K562 (cell line): Measurements from ENCODE around the gene RPS17. TPM values are rescaled to one million over a fixed set of nuclear protein-coding genes. Genes with fewer than 3 reads are reported as not detected.

ENCODE experiments used
- CEBPB ChIP-seq: fragments of 450-650 bp; IDR thresholded peaks from 2 replicates; pipeline ENCODE4 v1.6.1; 2016; ENCODE audit warnings: missing genetic modification characterization, missing compliant biosample characterization
- PTTG1 ChIP-seq: fragments of 450-650 bp; IDR thresholded peaks from 2 replicates; pipeline ENCODE4 v1.6.1; 2016; ENCODE audit warnings: low read depth, mild to moderate bottlenecking, missing genetic modification characterization, missing compliant biosample characterization
- TEAD1 ChIP-seq, 2 experiments: fragments of 450-650 bp in 1 of 2; sonication (generic) in 1 of 2; formaldehyde crosslinking; IDR thresholded peaks; 2 replicates each; pipeline versions ENCODE4 v1.4.0 to v1.8.0; 2020 to 2022; ENCODE audit warnings: mild to moderate bottlenecking in 2 of 2, missing genetic modification reagents in 1 of 2
- polyA plus RNA-seq, 8 experiments: library from polyadenylated mRNA; depleted of rRNA in 4 of 8; stranded (reverse) in 5 of 8; unstranded in 3 of 8; fragments of >200 nt; fragmentation: Nextera tagmentation in 2 of 8; fragmentation: Illumina TruSeq in 1 of 8; extraction: Ambion mirVana in 2 of 8; extraction: Trizol in 1 of 8; gene quantifications; 2 replicates each; pipeline versions ENCODE4 v1.2.1 to v1.2.3, GENCODE V29; 2011 to 2014; ENCODE audit warnings: inconsistent platforms in 1 of 8, missing spikeins in 1 of 8
- total RNA-seq, 7 experiments: library from RNA; depleted of rRNA in 6 of 7; stranded (reverse); fragments of >200 nt in 6 of 7; fragmentation: Illumina TruSeq in 2 of 7; extraction: Trizol in 2 of 7; gene quantifications; 2 replicates each; pipeline versions ENCODE4 v1.2.1 to v1.2.3, GENCODE V29; 2011 to 2021; ENCODE audit warnings: low replicate concordance in 1 of 7
- TF ChIP-seq, protein P1 (sequence below), 2 experiments: fragments of 450-650 bp in 1 of 2; sonication (generic) in 1 of 2; formaldehyde crosslinking in 1 of 2; IDR thresholded peaks in 1 of 2; conservative IDR thresholded peaks in 1 of 2; 2 replicates each; pipeline versions ENCODE4 v1.6.1 to v1.8.1; 2016 to 2023; ENCODE audit warnings: mild to moderate bottlenecking in 2 of 2, moderate library complexity in 2 of 2, inconsistent platforms in 1 of 2, missing genetic modification reagents in 1 of 2
- TF ChIP-seq, protein P2 (sequence below), 2 experiments: fragments of 450-650 bp; formaldehyde crosslinking in 1 of 2; IDR thresholded peaks; 2 replicates each; pipeline versions ENCODE4 v1.4.0 to v1.6.1; 2014 to 2020; ENCODE audit warnings: mild to moderate bottlenecking in 2 of 2, borderline replicate concordance in 1 of 2, low read depth in 1 of 2

RPS17 gene
- total and polyA plus RNA-seq, 9 of the 15 experiments (the other 6 are each of a cell fraction or from before 2014, with no cell fraction given) = 1,988 to 6,515 (median 5,229) TPM

DNA sequence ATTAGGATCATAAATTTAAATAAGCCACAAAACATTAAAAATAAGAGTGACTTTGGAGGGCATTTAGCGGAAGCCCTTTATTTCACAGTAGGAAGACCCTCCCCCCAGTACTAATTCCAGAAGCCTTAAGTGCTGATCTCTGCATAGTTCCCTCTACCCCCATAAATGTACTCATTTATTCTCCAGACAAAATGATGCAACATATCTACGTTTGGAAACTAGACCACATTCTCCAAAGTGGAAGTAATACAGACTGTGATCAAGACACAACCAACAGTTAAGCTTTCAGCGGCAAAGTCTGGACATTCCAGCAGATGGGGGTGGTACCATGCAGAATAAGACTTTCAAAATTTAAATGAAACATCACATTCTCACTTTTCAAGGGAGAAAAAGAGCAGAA, 44.8 kb upstream of the RPS17 start (continued):
- TF ChIP-seq, protein P1, sequence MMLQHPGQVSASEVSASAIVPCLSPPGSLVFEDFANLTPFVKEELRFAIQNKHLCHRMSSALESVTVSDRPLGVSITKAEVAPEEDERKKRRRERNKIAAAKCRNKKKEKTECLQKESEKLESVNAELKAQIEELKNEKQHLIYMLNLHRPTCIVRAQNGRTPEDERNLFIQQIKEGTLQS (IDR thresholded peaks at IDR 0.05) = peak; percentile 81
- TF ChIP-seq, protein P1 (CRISPR knock-in tag; conservative IDR thresholded peaks at IDR 0.05) = no peak
- TF ChIP-seq, protein P2, sequence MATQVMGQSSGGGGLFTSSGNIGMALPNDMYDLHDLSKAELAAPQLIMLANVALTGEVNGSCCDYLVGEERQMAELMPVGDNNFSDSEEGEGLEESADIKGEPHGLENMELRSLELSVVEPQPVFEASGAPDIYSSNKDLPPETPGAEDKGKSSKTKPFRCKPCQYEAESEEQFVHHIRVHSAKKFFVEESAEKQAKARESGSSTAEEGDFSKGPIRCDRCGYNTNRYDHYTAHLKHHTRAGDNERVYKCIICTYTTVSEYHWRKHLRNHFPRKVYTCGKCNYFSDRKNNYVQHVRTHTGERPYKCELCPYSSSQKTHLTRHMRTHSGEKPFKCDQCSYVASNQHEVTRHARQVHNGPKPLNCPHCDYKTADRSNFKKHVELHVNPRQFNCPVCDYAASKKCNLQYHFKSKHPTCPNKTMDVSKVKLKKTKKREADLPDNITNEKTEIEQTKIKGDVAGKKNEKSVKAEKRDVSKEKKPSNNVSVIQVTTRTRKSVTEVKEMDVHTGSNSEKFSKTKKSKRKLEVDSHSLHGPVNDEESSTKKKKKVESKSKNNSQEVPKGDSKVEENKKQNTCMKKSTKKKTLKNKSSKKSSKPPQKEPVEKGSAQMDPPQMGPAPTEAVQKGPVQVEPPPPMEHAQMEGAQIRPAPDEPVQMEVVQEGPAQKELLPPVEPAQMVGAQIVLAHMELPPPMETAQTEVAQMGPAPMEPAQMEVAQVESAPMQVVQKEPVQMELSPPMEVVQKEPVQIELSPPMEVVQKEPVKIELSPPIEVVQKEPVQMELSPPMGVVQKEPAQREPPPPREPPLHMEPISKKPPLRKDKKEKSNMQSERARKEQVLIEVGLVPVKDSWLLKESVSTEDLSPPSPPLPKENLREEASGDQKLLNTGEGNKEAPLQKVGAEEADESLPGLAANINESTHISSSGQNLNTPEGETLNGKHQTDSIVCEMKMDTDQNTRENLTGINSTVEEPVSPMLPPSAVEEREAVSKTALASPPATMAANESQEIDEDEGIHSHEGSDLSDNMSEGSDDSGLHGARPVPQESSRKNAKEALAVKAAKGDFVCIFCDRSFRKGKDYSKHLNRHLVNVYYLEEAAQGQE (IDR thresholded peaks at IDR 0.05; ENCODE audit: borderline replicate concordance) = peak; percentile 49; the same call in 1 of the 2 replicates
- TF ChIP-seq, protein P2 (CRISPR knock-in tag; IDR thresholded peaks at IDR 0.05; ENCODE audit: low read depth) = no peak
- TF ChIP-seq TEAD1 (CRISPR knock-in tag; IDR thresholded peaks at IDR 0.05) (0 out of 4 replicates have a peak, but pooled peaks of 1 of the 2 experiments have one; percentile 22), CEBPB (peak; percentile 28; the same call in 1 of the 2 replicates), PTTG1 (tag) (no peak)
